ENCODE results near the gene SLC6A9.

The SLC6A9 gene

DNA sequence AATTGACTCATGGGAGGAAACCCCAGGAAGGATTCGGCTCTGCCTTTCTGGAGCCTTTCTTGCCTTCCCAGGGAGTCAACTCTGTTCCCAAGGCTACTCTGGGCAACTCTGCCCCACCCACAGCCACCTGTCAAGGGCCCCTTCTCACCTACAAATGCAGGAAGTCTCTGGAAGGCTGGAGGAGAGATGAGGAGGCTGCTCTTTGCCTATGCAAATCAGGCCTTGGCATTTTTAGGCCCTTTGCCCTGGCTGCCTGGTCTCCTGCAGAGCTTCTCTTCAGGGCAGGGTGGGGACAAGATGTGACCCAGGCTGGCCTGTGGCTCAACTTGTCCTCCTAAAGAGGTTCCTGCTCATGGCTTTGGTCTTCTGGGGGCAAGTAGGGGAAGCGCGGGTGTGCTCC lies 5.4 kb downstream of the SLC6A9 start:
- DNase-seq, result no peak

DNA sequence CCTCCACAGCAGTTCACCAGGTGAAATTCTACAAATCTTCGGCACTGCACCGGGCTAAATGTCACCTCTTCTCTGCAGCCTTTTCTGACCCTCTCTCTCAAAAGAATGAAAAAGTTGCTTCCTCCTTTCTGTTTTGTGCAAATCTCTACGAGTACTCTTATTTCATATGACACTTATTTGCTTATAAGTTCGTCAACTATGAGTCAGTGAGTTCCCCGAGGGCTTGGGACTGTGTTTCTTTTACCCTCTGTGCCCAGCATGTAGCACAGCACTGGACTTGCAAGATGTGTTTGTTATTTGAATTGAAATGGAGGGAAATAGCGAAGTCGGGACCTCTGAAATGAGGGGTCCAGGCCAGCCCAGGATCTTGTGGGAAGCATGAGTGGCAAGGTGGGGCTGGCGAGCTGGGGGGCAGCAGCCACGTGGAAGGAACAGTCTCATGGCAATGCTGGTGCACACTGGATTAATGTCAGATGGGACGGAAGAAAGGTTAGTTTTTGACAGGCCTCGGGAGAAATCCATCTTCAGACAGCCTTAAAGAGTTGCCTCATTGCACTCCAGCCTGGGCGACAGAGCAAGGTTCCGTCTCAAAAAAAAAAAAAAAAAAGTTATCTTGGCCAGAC lies 6.2 kb downstream of the SLC6A9 start:
- DNase-seq, result no peak

DNA sequence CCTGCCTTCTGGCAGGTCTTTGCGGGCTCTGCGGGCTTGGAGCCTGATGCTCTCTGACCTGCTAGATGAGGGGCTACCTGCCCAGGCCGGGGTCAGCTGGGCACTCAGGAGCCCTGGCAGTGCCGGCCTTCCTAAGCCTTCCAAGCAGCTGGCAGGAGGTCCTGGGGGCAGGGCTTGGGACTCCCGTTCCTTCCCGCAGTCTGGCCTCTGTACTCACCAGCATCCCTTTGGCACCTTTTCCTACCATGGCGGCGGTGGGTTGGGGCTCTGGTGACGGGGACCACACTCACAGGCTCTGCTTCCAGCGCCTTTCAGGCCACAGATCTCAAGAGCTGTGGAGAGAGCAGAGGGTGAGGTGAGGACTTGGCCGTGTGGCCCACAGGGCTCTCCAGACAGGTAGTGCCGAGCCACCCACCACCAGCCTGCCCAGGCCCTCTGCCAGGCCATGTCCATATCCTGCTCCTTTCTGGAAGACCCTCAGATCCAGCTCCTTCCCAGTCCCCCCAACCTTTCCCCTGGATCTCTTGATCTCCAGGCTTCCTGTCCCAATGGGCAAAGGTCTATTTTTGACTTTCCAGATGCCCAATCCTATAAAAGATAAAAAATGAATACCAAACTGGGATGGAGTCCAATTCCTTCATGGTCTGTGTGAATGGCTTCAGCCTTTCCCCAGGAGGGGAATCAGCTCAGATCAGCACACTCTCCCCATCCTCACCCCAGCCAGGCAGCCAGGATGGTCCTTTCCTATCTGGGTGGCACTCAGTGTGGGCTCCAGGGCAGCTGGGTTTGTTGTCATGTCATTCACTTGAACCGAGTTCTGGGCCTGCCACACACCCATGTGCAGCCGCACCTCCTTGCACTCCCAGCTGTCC lies 7.0 kb downstream of the SLC6A9 start:
- no peak for DNase-seq

DNA sequence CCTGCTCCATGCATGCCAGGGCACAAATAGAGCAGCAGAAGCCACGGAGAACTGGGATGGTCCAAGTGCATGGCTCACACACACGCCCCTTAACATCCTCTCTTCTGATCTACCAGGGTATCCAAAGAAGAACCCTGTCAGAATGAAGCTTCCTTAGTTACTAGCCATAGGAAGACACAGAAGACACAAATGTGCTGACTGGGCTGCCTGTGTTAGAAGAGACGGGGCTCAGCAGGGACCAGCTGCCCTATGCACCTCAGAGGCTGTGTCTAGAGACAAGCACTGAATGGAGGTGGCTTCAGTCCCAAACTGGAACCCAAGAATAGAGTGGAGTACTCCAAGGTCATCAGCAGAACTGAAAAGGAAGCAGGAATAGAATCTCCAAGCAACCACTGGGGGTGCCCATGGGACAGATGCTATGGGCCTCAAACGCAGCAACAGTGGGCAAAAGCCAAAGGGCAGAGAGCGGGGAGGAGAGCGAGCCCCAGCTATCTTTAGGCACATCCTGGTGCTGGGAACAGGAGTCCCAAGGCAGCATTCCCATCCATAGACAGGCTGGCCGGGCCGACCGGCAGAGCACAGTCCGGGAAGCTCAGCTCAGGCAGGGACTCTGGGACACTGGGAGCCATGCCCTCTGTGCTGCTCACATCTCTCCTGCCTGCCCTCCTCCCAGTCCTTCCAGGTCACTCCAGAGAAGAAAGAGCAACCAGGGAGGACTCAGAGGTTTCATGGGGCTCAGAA lies 9.5 kb downstream of the SLC6A9 start:
- DNase-seq, result no peak

DNA sequence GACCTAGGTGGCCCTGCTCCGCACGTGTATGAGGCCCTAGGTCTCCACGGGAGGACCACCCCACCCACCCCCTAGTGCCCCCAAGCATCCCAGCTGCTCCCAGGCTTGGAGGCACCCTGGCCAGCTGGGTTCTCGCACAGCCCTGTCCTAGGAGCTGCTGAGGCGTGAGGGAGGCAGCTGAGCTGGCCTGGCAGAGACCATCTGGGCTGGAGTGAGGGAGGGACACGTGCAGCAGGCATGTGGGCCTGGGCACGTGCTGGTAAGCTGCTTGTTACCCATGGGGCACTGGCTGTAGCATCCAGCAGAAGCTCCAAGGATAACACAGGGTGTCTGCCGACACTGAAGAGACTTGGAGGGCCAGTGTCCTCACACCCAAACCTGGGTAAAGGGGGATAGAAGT lies 10.1 kb downstream of the SLC6A9 start:
- DNase-seq, result no peak

DNA sequence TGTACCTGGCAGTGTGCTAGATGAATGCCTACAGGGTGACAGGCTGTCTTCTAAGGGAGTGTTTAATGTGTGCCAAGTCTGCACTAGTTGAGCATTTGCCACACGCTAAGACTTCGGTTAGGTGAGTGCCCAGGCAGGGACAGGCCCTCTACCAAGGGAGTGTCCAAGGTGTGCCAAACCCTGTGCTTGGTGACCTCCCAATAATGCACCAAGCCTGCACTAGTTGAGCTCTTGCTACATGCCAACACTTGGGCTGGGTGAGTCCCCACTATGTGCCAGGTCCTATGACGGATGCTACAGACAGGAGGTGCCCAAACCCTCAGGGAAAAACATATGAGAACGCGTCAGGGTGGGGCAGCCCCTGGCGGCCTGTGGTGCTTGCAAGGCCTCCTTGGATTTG lies 10.8 kb downstream of the SLC6A9 start:
- no peak for DNase-seq

DNA sequence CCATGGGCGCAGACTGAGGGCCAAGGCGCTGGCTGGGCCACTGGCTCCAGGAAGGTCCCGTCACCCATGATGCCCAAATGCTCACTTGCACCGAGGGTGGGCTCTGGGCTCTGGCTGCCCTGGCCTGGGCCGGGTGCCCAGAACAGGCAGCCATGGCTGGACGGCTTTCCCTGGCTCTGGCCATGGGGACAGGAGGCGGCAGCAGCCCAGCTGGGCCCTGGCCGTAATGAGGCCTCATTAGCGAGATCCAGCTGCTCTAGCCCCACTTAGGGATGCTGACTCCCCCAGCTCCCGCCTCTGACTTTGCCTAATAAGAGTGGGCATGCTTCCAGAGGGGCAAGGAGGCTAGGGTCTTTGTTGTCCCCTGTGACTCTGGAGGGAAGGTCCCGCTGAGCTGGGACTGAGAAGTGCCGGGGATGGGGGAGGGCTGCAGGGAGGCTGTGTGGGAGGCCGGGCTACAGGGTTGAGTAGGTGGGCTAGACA lies 11.8 kb downstream of the SLC6A9 start:
- no peak for DNase-seq

DNA sequence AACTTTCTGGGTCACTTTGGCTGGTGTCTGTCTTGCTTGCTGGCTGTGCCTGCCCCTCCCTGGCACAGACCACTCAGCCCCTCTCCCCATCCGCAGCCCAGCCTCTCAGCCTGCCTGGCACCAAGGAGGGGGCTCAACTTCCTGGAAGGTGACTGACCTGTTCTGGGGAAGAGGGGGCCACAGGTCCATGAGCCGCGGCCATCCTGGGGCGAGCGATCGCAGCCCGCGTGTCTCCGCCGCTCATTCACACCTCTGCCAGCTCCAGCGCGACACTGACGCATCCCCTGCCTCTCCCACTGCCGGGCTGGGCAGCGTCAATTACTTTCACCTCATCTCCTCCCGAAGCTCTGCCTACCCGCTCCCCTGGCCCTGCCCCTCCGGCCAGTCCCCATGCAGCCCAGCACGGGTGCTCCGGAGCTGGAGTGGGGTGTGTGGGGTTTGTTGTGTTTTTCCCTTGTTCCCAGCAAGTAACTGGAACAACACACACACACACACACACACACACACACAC lies 14.3 kb downstream of the SLC6A9 start:
- no peak for DNase-seq

DNA sequence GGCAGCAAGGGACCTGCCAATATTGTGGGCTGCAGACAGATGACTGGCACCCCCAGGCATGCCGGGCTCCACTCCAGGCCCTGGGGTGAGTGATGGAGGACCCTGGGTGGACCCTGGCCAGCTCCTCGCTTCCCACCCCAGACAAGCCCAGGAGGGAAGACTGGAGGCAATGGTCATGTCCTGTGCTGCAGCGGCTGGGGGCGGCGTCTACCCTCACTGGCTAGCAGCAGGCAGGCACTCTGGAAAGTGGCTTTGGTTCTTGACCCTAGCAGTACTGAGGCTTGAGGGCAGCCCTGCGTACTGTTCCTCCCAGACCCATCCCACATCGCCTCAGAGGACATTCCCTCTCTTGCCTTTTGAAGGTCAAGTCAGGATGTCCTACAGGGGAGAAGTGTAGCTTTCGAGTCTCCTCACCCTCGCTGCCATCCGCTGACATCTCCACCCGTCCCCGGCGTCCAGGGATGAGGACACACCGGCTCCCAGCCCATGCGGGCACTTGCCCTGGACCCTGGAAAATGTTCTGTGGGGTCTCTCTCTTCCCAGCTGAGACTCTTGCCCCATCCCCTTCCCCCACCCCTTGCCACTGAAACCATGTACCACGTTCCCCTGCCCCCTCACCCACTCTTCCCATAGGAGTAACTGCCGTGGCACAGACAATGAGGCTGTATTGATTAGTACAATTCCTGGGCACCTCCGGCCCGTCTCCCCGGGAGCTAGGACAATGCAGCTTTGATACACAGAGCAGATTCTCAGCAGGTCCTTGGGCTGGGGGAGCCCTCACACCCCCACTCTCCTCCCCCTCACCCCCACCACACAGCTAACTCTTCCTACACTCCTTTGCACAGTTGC lies 15.0 kb downstream of the SLC6A9 start:
- DNase-seq, result no peak

DNA sequence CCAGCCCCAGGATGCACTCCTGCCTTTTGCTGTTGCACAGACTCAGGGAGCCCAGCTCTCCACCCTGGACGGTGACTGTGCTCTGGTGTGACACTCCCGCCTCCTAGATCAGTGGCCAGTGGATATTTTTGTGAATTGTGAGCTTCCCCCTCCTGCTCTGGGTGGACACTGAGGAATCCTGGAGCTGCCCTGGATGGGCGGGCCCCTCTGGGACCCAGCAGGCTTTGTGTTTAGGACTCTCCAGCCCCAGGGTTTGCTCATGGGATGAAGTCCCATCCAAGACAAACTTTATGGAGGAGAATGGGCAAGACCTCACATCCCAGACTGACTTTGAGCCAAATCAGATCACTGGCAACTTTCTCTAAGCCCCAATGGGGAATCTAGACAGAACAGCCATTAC lies 16.1 kb downstream of the SLC6A9 start:
- no peak for DNase-seq

DNA sequence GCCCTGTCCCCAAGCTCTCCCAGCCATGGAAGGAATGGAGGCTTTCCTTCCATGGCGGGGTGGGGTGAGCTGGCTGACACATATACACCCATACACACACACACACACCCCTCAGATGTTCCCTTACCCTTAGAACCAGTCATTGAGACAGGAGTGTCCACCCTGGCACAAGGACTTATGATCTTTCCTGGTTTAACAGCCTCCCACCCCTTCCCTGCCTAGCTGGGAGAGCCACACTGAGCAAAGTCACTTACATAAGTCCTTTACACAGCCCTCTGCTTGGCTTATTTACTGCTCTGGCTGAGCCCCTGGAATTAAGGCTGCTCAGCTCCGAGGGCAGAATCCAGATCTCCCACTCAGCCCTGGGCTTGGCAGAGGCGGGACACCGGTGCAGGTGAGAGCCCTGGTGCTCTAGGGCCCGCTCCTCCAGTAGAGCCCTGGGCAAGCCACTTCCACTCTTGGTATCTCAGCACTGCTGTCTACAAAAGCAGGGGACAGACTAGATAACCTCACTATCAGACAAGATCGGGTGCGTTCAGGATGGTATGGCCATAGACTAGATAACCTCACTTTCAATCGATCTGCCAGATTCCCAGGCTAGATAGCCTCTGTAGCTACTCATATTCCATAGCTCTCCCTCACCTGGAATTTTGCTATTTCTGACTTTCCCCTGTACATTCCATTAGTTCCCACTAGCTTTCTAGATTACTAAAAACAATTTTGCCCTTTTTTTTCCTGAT lies 16.7 kb downstream of the SLC6A9 start:
- DNase-seq, result no peak

DNA sequence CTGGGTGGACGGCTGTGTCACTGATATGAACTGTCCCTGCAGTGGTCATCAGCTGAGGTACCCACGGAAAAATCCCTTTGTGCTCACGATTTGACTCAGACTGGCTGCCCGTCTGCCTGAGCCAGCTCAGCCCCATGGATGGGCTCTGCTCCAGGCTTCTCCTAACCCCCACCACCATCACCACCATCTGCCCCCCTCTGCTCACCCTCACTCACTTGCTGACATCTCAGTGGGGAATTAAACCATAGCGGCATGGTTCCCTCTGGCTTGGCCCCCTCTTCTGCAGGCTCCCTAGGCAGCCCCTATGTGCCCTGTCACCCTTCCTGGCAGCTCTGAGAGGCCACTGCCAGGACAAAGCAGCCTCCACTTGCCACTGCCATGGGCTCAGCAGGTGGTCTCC lies 17.3 kb downstream of the SLC6A9 start:
- DNase-seq, result no peak

DNA sequence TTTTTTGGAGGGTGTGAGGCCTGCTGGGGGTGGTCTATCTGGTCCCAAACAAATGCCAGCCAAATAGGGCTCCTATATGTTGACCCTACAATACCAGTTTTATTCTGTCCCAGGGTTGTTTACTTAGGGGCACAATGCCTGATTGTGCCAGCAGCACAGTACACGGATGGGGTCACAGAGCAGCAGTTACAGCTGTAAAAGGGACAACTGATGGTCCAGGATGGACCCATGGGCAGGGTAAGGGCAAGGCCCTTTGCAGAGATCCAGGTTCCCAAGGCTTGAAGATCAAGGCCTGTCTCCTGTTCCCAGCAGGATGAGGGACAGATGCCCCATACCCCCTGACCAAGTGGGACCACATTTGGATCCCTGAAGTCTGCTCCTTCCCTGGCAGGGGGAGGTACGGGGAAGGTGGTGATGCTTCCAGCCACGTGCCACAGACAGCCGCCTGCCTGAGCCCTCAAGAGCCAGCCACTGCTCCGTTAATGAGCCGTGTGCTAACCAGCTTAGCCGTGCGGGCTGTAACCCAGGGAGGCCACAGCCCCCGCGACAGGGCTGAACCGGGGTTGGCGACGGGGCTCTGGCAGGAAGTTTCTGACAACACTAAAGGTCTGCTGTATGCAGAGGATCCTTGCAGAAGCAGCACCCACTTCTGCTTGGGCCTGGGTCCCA lies 18.2 kb downstream of the SLC6A9 start:
- DNase-seq, result no peak

DNA sequence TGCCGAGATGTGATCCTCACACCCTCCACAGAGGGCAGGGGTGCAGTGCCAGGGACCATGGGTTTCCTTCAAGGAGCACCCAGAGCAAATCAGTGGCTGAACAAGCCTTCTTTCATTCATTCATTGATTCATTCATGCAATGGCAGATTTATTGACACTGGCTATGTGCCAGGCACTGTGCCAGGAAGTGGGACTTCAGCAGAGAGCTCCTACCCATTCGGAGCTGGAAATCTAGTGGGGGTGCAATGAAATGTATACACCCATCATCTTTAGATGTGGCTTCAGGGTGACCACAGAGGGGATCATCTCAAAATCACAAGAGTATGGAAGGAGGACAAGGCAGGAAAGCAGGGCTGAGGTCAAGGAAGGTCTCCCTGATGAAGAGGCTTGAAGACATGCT lies 18.9 kb downstream of the SLC6A9 start:
- no peak for DNase-seq

DNA sequence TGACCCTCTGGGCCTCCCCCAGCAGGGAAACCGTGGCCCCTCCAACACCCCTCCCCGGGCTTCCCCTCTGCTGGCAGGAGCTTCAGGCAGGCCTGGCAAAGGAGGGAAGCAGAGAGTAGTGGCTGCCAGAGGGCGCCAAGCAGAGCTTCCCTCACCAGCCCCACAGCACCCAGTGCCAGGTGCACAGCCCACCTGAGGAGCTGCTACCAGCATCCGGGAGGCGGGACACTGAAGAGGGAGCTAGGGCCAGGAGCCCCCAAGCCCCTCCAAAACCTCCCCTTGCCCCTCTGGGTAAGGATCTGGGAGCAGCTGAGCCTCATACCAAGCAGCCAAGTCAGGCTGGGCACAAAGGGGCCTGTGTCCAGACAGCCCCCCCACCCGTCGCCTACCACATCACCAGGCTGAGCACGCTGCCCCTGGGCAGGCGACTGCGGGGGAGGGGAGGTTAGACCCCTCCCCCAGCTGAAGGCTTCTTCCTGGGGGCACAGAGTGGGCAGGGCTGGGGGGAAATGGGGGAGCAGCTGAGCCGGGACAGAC lies 20.3 kb downstream of the SLC6A9 start:
- DNase-seq, result no peak

DNA sequence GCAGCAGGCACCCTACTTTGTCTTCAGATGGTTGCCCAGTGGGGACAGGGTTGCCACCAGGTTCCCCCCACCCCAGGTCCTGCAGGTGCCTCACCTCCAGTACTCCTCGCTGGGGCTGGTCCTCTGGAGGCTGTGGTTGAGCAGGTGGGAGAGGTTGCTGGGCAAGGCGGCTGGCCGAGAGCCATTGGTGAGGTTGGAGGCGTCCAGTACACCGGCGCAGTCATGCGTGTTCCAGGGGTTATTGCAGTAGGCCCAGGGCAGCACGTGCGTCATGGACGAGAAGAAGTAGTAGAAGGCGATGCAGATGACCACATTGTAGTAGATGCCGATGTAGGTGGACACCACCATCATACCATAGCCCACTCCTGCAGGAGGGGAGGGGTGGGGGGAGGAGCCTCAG lies 23.0 kb downstream of the SLC6A9 start:
- DNase-seq, result no peak

DNA sequence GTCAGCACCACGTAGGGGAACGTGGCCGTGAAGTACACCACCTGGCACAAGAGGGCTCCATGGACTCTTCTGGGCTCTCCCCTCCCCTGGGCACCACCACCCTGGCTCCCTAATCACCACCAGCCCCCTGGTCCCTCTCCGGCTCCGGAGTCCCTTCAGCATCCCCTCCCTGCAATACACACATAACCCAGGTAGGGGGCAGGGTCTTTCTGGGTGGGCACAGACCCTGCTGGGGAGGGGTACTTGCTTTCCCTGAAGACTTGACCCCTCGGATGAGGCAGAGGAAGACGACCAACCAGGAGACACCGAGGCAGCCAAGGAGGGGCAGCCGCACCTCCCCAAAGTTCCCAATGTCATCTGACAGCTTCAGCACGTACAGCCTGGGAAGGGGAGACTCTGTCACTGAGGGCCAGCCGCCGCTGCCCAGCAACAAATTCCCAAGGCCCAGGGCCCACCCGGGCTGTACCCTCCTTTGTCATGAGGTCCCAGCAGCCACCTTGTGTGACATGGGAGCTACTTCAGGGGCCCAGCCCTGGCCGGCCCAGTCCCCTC lies 28.6 kb downstream of the SLC6A9 start:
- no peak for DNase-seq

DNA sequence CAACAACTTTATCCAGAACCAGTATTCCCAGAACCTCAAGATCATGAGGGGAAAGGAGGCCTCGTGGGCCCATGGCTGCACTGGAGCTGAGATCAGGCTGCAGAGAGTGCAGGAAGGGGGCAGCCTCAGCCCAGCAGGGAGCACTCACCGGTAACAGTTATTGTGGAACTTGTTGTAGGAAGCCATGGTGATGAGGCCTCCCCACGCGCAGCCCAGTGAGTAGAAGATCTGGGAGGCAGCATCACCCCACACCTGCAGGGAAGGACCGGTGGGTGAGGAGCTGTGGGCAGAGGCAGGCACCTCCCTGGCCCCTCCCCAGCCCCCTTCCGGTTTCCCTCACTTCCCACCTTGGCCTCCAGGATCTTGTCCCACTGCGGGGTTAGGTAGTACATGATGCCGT lies 29.1 kb downstream of the SLC6A9 start:
- no peak for DNase-seq

DNA sequence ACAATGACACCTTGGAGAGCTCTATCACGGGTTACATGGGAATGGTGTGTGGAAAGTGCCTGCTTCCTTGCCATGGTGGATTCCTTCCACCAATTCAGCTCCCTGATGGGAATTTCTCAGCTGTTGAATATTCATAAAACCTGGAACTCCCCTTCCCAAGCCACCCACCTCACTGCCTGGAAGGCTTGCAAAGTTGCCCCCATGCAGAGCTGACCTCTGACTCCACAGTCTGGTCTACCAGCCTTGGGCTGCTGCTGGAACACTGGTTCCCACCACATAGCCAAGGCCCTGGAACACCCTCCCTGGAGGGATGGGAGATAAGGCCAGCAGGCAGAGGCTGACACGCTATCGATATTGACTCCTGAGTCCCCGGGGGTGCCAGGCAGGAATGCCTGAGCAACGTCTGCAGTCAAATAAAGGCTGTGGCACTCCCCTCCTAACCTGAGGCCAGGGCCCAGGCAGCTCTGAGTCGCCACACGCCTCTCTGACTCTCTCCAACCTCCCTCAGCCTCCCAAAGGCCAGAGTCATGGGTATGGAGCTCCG lies 31.1 kb downstream of the SLC6A9 start:
- DNase-seq, result no peak

DNA sequence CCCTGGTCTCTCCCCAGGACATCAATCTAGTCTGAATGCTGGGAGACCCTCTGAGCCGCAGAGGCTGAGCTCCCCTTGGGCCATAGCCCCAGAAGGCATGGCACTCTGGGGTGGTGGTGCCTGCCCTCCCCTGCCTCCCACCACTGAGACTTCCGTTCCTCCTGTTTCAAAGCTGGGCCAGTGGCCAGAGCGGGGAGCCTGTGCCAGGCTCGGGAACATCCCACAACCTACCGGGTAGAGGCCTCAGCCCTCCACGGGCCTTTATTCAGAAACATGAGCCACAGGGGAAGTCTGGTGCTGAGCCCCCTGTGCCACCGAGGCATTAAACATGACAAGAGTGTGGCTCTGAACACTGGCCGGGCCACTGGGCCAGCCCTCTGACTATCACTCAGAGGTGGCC lies 31.8 kb downstream of the SLC6A9 start:
- no peak for DNase-seq
